Epithelial cell of alveolus of lung (primary cell): ENCODE measurements around the gene OR5K1. TPM values are rescaled to one million over a fixed set of nuclear protein-coding genes. Genes with fewer than 3 reads are reported as not detected.

Source experiments
- total RNA-seq: library from RNA; depleted of rRNA; stranded (reverse); fragments of >200 nt; gene quantifications from 2 replicates; pipeline ENCODE4 v1.2.1, GENCODE V29; 2015

The OR5K1 gene
- not detected in 2 replicates for total RNA-seq

DNA sequence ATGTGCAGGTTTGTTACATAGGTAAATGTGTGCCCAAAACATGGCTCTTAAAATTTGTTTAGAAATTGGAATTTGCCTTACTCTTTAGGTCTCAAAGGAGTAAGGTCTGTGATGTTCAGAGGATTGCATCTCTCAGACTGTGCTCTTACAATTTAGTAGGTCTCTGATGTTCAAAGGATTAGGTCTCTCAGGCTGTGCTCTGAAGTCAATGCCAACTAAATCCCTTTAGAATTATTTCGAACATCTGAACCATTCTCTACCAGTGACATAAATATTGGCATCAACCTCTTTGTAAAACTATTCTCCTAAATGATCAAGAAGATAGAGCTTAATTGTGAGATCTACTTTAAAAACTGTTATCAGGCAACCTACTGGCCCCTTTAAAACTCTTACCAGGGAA lies at the start of gene OR5K1:
OR5K1 (plus strand) TSS at position 301 of the 400 bp plus-strand sequence. CDS start 6,376 bp downstream, outside the sequence.

GRCh38 chr3:98497381-98497780 lies 34.4 kb downstream of the OR5K1 start, which contains the start of gene OR5K2:
TSS of gene OR5K2 (plus strand) at chr3:98497681. CDS start at chr3:98497681, 0 bp downstream.

Other genes with a start within 250 kb of the OR5K1 start
- gene OR5H6, start 199.0 kb upstream of the OR5K1 start, total RNA-seq, result not detected in 2 replicates
- gene OR5H2, start 180.7 kb upstream of the OR5K1 start, total RNA-seq, result not detected in 2 replicates
- not detected in 2 replicates for gene OR5K4, start 109.3 kb upstream of the OR5K1 start, total RNA-seq
- not detected in 2 replicates for gene OR5K3, start 72.5 kb upstream of the OR5K1 start, total RNA-seq
- gene OR5K2, start 34.5 kb downstream of the OR5K1 start, total RNA-seq, result not detected in 2 replicates
- 76.0 and 178 TPM in 2 replicates for gene CLDND1, start 59.7 kb downstream of the OR5K1 start, total RNA-seq
- not detected in 2 replicates for gene GPR15, start 68.8 kb downstream of the OR5K1 start, total RNA-seq
- 23.0 and 32.3 TPM in 2 replicates for gene CPOX, start 130.4 kb downstream of the OR5K1 start, total RNA-seq